ENCODE results near the gene CRYBG1.

GRCh38 chr6:106619223-106619622, 258.7 kb downstream of the CRYBG1 start:
- TF ChIP-seq POLR2A (IDR thresholded peaks at IDR 0.05) = no peak
- no peak for TF ChIP-seq CTCF (IDR thresholded peaks at IDR 0.05)
